ENCODE results near the gene AKAP11.
A peak's percentile ranks its signal among the peaks of the same experiment; 100 is the strongest.

Gene AKAP11

GRCh38 chr13:42271337-42272114, 426 bp upstream of the AKAP11 start:
- no peak for TF ChIP-seq CTCF (IDR thresholded peaks at IDR 0.05; ENCODE audit: insufficient read depth, missing control alignments)
- FAIRE-seq (no peak), DNase-seq (ENCODE audit: insufficient read length, low spot score) (peak; percentile 48)

- FAIRE-seq (no peak), DNase-seq (ENCODE audit: insufficient read length, low spot score) (no peak)
- no peak for TF ChIP-seq CTCF (IDR thresholded peaks at IDR 0.05; ENCODE audit: insufficient read depth, missing control alignments)
Measured at GRCh38 chr13:42272804-42273175, 838 bp downstream of the AKAP11 start.

GRCh38 chr13:42274386-42275097, 2.6 kb downstream of the AKAP11 start:
- TF ChIP-seq CTCF (IDR thresholded peaks at IDR 0.05; ENCODE audit: insufficient read depth, missing control alignments), result no peak
- no peak for DNase-seq (ENCODE audit: insufficient read length, low spot score)
- no peak for FAIRE-seq

- no peak for FAIRE-seq
Measured at GRCh38 chr13:42275098-42275471, 3.1 kb downstream of the AKAP11 start.

GRCh38 chr13:42275506-42275905, 3.6 kb downstream of the AKAP11 start:
- no peak for FAIRE-seq
- no peak for DNase-seq (ENCODE audit: insufficient read length, low spot score)
- TF ChIP-seq CTCF (IDR thresholded peaks at IDR 0.05; ENCODE audit: insufficient read depth, missing control alignments), result no peak

More at GRCh38 chr13:42275098-42275471, 3.1 kb downstream of the AKAP11 start:
- no peak for DNase-seq (ENCODE audit: insufficient read length, low spot score)
- TF ChIP-seq CTCF (IDR thresholded peaks at IDR 0.05; ENCODE audit: insufficient read depth, missing control alignments), result no peak

- DNase-seq (ENCODE audit: insufficient read length, low spot score) (no peak), FAIRE-seq (no peak)
Measured at GRCh38 chr13:42276683-42277082, 4.7 kb downstream of the AKAP11 start.

More at GRCh38 chr13:42276683-42277082, 4.7 kb downstream of the AKAP11 start:
- no peak for TF ChIP-seq CTCF (IDR thresholded peaks at IDR 0.05; ENCODE audit: insufficient read depth, missing control alignments)

All from D721Med (cell line).